Ovary (tissue), 9 donors: ENCODE measurements around the gene SH3PXD2A. TPM values are rescaled to one million over a fixed set of nuclear protein-coding genes. Genes with fewer than 3 reads are reported as not detected.

Source experiments
- DNase-seq, 5 donors: peaks; one replicate each; pipeline ENCODE4 v3.0.0-alpha.2; 2019 to 2020
- H3K27ac ChIP-seq, 2 donors: fragments of 200-600 bp; one replicate each; pipeline versions ENCODE4 v1.5.1 to v1.8.0; 2019 to 2022
- H3K27me3 ChIP-seq: fragments of 200-600 bp; one replicate; pipeline ENCODE4 v1.8.0; 2022
- H3K36me3 ChIP-seq: fragments of 200-600 bp; sonication (generic); one replicate; pipeline ENCODE4 v1.5.1; 2019
- H3K4me1 ChIP-seq: one replicate; pipeline ENCODE4 v1.8.1; 2013; ENCODE audit warnings: mild to moderate bottlenecking, moderate library complexity; ENCODE audit not compliant: insufficient read depth
- H3K4me3 ChIP-seq: fragments of 200-600 bp; sonication (generic); one replicate; pipeline ENCODE4 v1.5.1; 2017
- H3K9me3 ChIP-seq, 2 donors: fragments of 200-600 bp in 1 of 2; sonication (generic) in 1 of 2; one replicate each; pipeline versions ENCODE4 v1.5.1 to v1.8.1; 2013 to 2019; ENCODE audit warnings: mild to moderate bottlenecking in 1 of 2, moderate library complexity in 1 of 2
- CTCF ChIP-seq, 3 donors: fragments of 450-650 bp in 2 of 3; fragments of 200-600 bp in 1 of 3; IDR thresholded peaks; one replicate each; pipeline versions ENCODE4 v1.5.1 to v1.8.0; 2016 to 2022; ENCODE audit warnings: antibody characterized with exemption in 3 of 3, mild to moderate bottlenecking in 1 of 3
- EP300 ChIP-seq: sonication (generic); formaldehyde crosslinking; IDR thresholded peaks from one replicate; pipeline ENCODE4 v1.6.1; 2017; ENCODE audit warnings: antibody characterized with exemption
- POLR2A ChIP-seq: fragments of 450-650 bp; IDR thresholded peaks from one replicate; pipeline ENCODE4 v1.6.1; 2017; ENCODE audit warnings: antibody characterized with exemption, mild to moderate bottlenecking, moderate library complexity
- WGBS, 3 donors: extraction: QIAGEN DNeasy Blood & Tissue Kit in 1 of 3; methylation state at CpG; one replicate each; pipeline versions ENCODE4 v1.1.5 to v1.1.7; 2013 to 2017; 5-methylcytosine and 5-hydroxymethylcytosine counted together
- intact Hi-C, 4 donors: fragments of 100-400 bp; cut with DNase I; formaldehyde crosslinking; loops; one replicate each; pipeline versions ENCODE4 v1.11.0 to v1.15.1; 2022 to 2023
- polyA plus RNA-seq, 2 donors: library from polyadenylated mRNA; stranded (reverse); fragments of 200-250 nt in 1 of 2; fragments of 350-450 nt in 1 of 2; fragmentation: Illumina TruSeq in 1 of 2; extraction: RNeasy Lipid Tissue Mini Kit (QIAGEN cat#74804) in 1 of 2; gene quantifications; one replicate each; pipeline ENCODE4 v1.2.3, GENCODE V29; 2013 to 2014
- total RNA-seq, 7 donors: library from RNA; depleted of rRNA in 2 of 7; stranded (reverse); fragments of >200 nt in 2 of 7; fragmentation: NEBNext Ultra II Directional in 3 of 7; extraction: Animal tissue kit (Norgen Biotek cat#: 25700) in 3 of 7; gene quantifications; one replicate each; pipeline versions ENCODE4 v1.1.0 to v1.2.4, GENCODE V29; 2016 to 2023
- donor health status: DM: no; HTN: no; CAD: no; lungs with moderate emphysema.
- donor health status: DM: no; HTN: no; CAD: no.
- donor health status: Bipolar disorder and iron deficiency.
- donor health status: DM: yes; HTN: yes; CAD: no.
- donor health status: DM: no; HTN: no; CAD: no.
- donor health status: DM: yes; HTN: yes; CAD: no.

Gene SH3PXD2A
- total and polyA plus RNA-seq, 9 donors: 15.3 to 82.9 (median 52.2) TPM

- Histone ChIP-seq H3K4me3 (peak overlapping the region; percentile 38), H3K27ac (peak overlapping the region in 1 of 2 donors; percentile 56), H3K36me3 (no peaks in the 10 kb centered on the region), H3K27me3 (no peaks in the 10 kb centered on the region), H3K9me3 (no peaks in the 10 kb centered on the region), H3K4me1 (peaks cover 3% of the 10 kb centered on the region)
- TF ChIP-seq POLR2A (no peak), EP300 (no peak), CTCF (IDR thresholded peaks at IDR 0.05) (no peak)
- peak; percentile 66 to 84 (median 75) for DNase-seq
- intact Hi-C loops: no loop called here
- WGBS, 3 donors: 1 to 16% (median 2%) methylated on average over 51 to 111 of the region's 111 CpGs
Observed at GRCh38 chr10:103584216-103585010, 271.0 kb downstream of the SH3PXD2A start.

- WGBS, 3 donors: 59 to 70% (median 68%) methylated on average over 8 of the region's 8 CpGs
- no peaks in the 10 kb centered on the region for H3K36me3 ChIP-seq
- no peaks in the 10 kb centered on the region for H3K9me3 ChIP-seq
- no peak overlapping the region for H3K27ac ChIP-seq
- DNase-seq: no peak
- H3K27me3 ChIP-seq: no peaks in the 10 kb centered on the region
- intact Hi-C loops: no loop called here
- peaks cover 3% of the 10 kb centered on the region for H3K4me1 ChIP-seq
- H3K4me3 ChIP-seq: peak overlapping the region; percentile 38
- no peak for TF ChIP-seq EP300
Observed at GRCh38 chr10:103583871-103584215, 271.5 kb downstream of the SH3PXD2A start.

GRCh38 chr10:103582331-103583123 is 272.8 kb downstream of the SH3PXD2A start:
- Histone ChIP-seq H3K9me3 (no peaks in the 10 kb centered on the region), H3K4me1 (peaks cover 3% of the 10 kb centered on the region), H3K27me3 (no peaks in the 10 kb centered on the region), H3K4me3 (no peak overlapping the region), H3K27ac (no peak overlapping the region), H3K36me3 (no peaks in the 10 kb centered on the region)
- intact Hi-C loops: no loop called here
- no peak for TF ChIP-seq CTCF (IDR thresholded peaks at IDR 0.05)
- no peak for TF ChIP-seq EP300
- no peak for TF ChIP-seq POLR2A
- WGBS, 3 donors: 86 to 89% (median 87%) methylated on average over 13 of the region's 13 CpGs
- DNase-seq: no peak

- no peak overlapping the region for H3K4me3 ChIP-seq
- no peaks in the 10 kb centered on the region for H3K27me3 ChIP-seq
- H3K9me3 ChIP-seq: no peaks in the 10 kb centered on the region
- TF ChIP-seq CTCF (IDR thresholded peaks at IDR 0.05) (no peak), EP300 (no peak), POLR2A (no peak)
- H3K4me1 ChIP-seq: peaks cover 3% of the 10 kb centered on the region
- no peak overlapping the region for H3K27ac ChIP-seq
- DNase-seq: no peak
- no peaks in the 10 kb centered on the region for H3K36me3 ChIP-seq
- intact Hi-C loops: no loop called here
Observed at GRCh38 chr10:103581499-103581898, 273.9 kb downstream of the SH3PXD2A start.

- H3K4me1 ChIP-seq: peaks cover 5% of the 10 kb centered on the region
- intact Hi-C loops: no loop called here
- H3K36me3 ChIP-seq: no peaks in the 10 kb centered on the region
- H3K9me3 ChIP-seq: no peaks in the 10 kb centered on the region
- no peak overlapping the region for H3K4me3 ChIP-seq
- 33 to 43% (median 36%) methylated on average over 7 of the region's 7 CpGs for WGBS, 3 donors
- H3K27me3 ChIP-seq: no peaks in the 10 kb centered on the region
- H3K27ac ChIP-seq: no peak overlapping the region
- TF ChIP-seq CTCF (IDR thresholded peaks at IDR 0.05) (no peak), EP300 (no peak), POLR2A (no peak)
- no peak for DNase-seq
Observed at GRCh38 chr10:103580430-103580829, 274.9 kb downstream of the SH3PXD2A start.
